Measurements from ENCODE around the gene SENP3.

- TF ChIP-seq POLR2A (IDR thresholded peaks at IDR 0.05) (no peak), CTCF (IDR thresholded peaks at IDR 0.05) (no peak), EP300 (IDR thresholded peaks at IDR 0.05) (no peak)
Observed at GRCh38 chr17:7523033-7523432, 38.7 kb upstream of the SENP3 start.
